Neural cell (in vitro differentiated cells): ENCODE data around the gene VOPP1. TPM values are rescaled to one million over a fixed set of nuclear protein-coding genes. Genes with fewer than 3 reads are reported as not detected.

Experiments used
- H2AFZ ChIP-seq: fragments of 200-600, 300-800 bp; sonication (generic), shearing (Covaris generic); 2 replicates; pipeline ENCODE4 v1.6.0; 2014; ENCODE audit warnings: low read depth, mild to moderate bottlenecking, antibody characterized with exemption, low read length, moderate library complexity
- H3F3A ChIP-seq: fragments of 200-600 bp; shearing (Covaris generic); 2 replicates; pipeline ENCODE4 v1.6.1; 2016; ENCODE audit warnings: mild to moderate bottlenecking, moderate library complexity, mixed read lengths, antibody characterized with exemption, low read length; ENCODE audit not compliant: insufficient read depth, poor library complexity, severe bottlenecking
- H3K27ac ChIP-seq: fragments of 200-600, 300-800 bp; sonication (generic), shearing (Covaris generic); 2 replicates; pipeline ENCODE4 v1.5.1; 2014; ENCODE audit warnings: mild to moderate bottlenecking, low read length, moderate library complexity
- H3K27me3 ChIP-seq: fragments of 300-800, 200-600 bp; sonication (generic), shearing (Covaris generic); 2 replicates; pipeline ENCODE4 v1.6.0; 2014; ENCODE audit warnings: mild to moderate bottlenecking, low read depth, low read length, moderate library complexity; ENCODE audit not compliant: insufficient read depth
- H3K36me3 ChIP-seq: fragments of 300-800, 200-600 bp; sonication (generic), shearing (Covaris generic); 2 replicates; pipeline ENCODE4 v1.5.1; 2014; ENCODE audit warnings: mild to moderate bottlenecking, antibody characterized with exemption, low read length, moderate library complexity; ENCODE audit not compliant: insufficient read depth
- H3K4me2 ChIP-seq: fragments of 300-800, 200-600 bp; sonication (generic), shearing (Covaris generic); 2 replicates; pipeline ENCODE4 v1.6.0; 2014; ENCODE audit warnings: mild to moderate bottlenecking, low read length
- H3K4me3 ChIP-seq: fragments of 300-800, 200-600 bp; sonication (generic), shearing (Covaris generic); 2 replicates; pipeline ENCODE4 v1.5.1; 2014; ENCODE audit warnings: mild to moderate bottlenecking, low read length, moderate library complexity
- H3K79me2 ChIP-seq: fragments of 200-600 bp; shearing (Covaris generic); replicated peaks from 2 replicates; pipeline ENCODE4 v1.6.0; 2014; ENCODE audit warnings: mild to moderate bottlenecking, low read length, moderate library complexity; ENCODE audit not compliant: insufficient read depth
- H3K9ac ChIP-seq: fragments of 300-800, 200-600 bp; sonication (generic), shearing (Covaris generic); 2 replicates; pipeline ENCODE4 v1.6.1; 2016; ENCODE audit warnings: mild to moderate bottlenecking, low read length, mixed read lengths
- H3K9me2 ChIP-seq: fragments of 200-600 bp; shearing (Covaris generic); 2 replicates; pipeline ENCODE4 v1.6.1; 2016; ENCODE audit warnings: mild to moderate bottlenecking, low read length, mixed read lengths; ENCODE audit not compliant: insufficient read depth
- H3K9me3 ChIP-seq: fragments of 200-600, 300-800 bp; sonication (generic), shearing (Covaris generic); 2 replicates; pipeline ENCODE4 v1.6.1; 2016; ENCODE audit warnings: mild to moderate bottlenecking, mixed run types, low read length, moderate library complexity, mixed read lengths
- H4K20me1 ChIP-seq: fragments of 200-600 bp; shearing (Covaris generic); 2 replicates; pipeline ENCODE4 v1.6.1; 2016; ENCODE audit warnings: mild to moderate bottlenecking, mixed run types; ENCODE audit not compliant: insufficient read depth
- CTCF ChIP-seq: fragments of 450-650 bp; IDR thresholded peaks from 2 replicates; pipeline ENCODE4 v1.5.1; 2014; ENCODE audit warnings: antibody characterized with exemption, mild to moderate bottlenecking, moderate library complexity; ENCODE audit not compliant: poor library complexity, severe bottlenecking
- EP300 ChIP-seq: fragments of 450-650 bp; conservative IDR thresholded peaks from 2 replicates; pipeline ENCODE4 v1.6.1; 2014; ENCODE audit warnings: antibody characterized with exemption, mild to moderate bottlenecking, moderate library complexity; ENCODE audit not compliant: poor library complexity, severe bottlenecking
- EZH2 ChIP-seq: fragments of 200-600, 300-800 bp; shearing (Covaris generic), sonication (generic); IDR thresholded peaks from 2 replicates; pipeline ENCODE4 v1.6.1; 2014; ENCODE audit warnings: antibody characterized with exemption, low read length, borderline replicate concordance, mild to moderate bottlenecking; ENCODE audit not compliant: insufficient read depth, poor library complexity, severe bottlenecking
- MXI1 ChIP-seq: fragments of 450-650 bp; conservative IDR thresholded peaks from 2 replicates; pipeline ENCODE4 v1.6.1; 2014; ENCODE audit warnings: antibody characterized with exemption, mild to moderate bottlenecking; ENCODE audit not compliant: poor library complexity, severe bottlenecking
- POLR2AphosphoS5 ChIP-seq: IDR thresholded peaks from 2 replicates; pipeline ENCODE4 v1.6.1; 2012
- RAD21 ChIP-seq: fragments of 450-650 bp; conservative IDR thresholded peaks from 2 replicates; pipeline ENCODE4 v1.6.1; 2014; ENCODE audit warnings: antibody characterized with exemption, mild to moderate bottlenecking, moderate library complexity
- REST ChIP-seq: IDR thresholded peaks from 2 replicates; pipeline ENCODE4 v1.6.1; 2012; ENCODE audit warnings: borderline replicate concordance
- SMC3 ChIP-seq: fragments of 450-650 bp; conservative IDR thresholded peaks from 2 replicates; pipeline ENCODE4 v1.6.1; 2014; ENCODE audit warnings: antibody characterized with exemption, mild to moderate bottlenecking, moderate library complexity; ENCODE audit not compliant: poor library complexity
- TAF1 ChIP-seq: IDR thresholded peaks from 2 replicates; pipeline ENCODE4 v1.6.1; 2012; ENCODE audit warnings: low read depth
- polyA plus RNA-seq: library from polyadenylated mRNA; depleted of rRNA; stranded (reverse); fragments of >200 nt; gene quantifications from 2 replicates; pipeline ENCODE4 v1.2.3, GENCODE V29; 2014

The VOPP1 gene
- polyA plus RNA-seq, 1 donor from 2014 or later: 85.8 TPM

- no peaks in the 10 kb centered on the region for H3K27me3 ChIP-seq
- H3K4me3 ChIP-seq: no peak overlapping the region
- TF ChIP-seq POLR2AphosphoS5 (no peak), REST (no peak)
- no peak overlapping the region for H3K27ac ChIP-seq
- no peak overlapping the region for H3K9ac ChIP-seq
- no peaks in the 10 kb centered on the region for H3K9me2 ChIP-seq
- H3K9me3 ChIP-seq: no peaks in the 10 kb centered on the region
- no peaks in the 10 kb centered on the region for H3K79me2 ChIP-seq
- H4K20me1 ChIP-seq: no peaks in the 10 kb centered on the region
- H3K4me2 ChIP-seq: no peak overlapping the region
- no peaks in the 10 kb centered on the region for H3K36me3 ChIP-seq
- H2AFZ ChIP-seq: no peak overlapping the region
- H3F3A ChIP-seq: no peaks in the 10 kb centered on the region
These were observed 18.4 kb upstream of the VOPP1 start for GRCh38 chr7:55590517-55591281.

DNA sequence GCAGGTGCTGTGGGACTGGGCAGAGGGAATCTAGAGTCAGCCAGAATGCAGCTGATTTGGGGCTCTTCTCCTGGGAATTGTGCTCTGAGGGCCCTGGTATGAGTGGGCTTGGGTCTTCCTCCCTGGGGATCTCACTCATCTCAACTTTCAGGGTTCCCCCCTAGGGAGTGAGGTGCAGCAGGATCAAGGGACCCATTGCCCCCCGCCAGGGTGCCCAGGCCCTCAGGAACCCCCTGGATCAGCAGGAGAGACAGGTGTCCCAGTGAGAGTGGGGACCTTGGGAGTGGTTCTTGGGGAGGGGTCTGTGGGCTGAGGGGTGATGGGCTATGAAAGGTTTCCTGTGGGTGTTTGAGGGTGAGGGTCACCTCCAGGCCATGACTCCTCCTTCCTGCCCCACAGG, 17.6 kb upstream of the VOPP1 start:
- no peaks in the 10 kb centered on the region for H3F3A ChIP-seq
- no peak overlapping the region for H3K4me3 ChIP-seq
- H3K9ac ChIP-seq: no peak overlapping the region
- H4K20me1 ChIP-seq: no peaks in the 10 kb centered on the region
- TF ChIP-seq MXI1 (no peak), TAF1 (no peak), CTCF (no peak), EZH2 (no peak), EP300 (no peak), RAD21 (no peak), SMC3 (no peak), REST (no peak), POLR2AphosphoS5 (no peak)
- H3K36me3 ChIP-seq: no peaks in the 10 kb centered on the region
- no peak overlapping the region for H3K4me2 ChIP-seq
- no peaks in the 10 kb centered on the region for H3K27me3 ChIP-seq
- H3K79me2 ChIP-seq: no peaks in the 10 kb centered on the region
- H3K9me2 ChIP-seq: no peaks in the 10 kb centered on the region
- H2AFZ ChIP-seq: no peak overlapping the region
- H3K27ac ChIP-seq: no peak overlapping the region
- no peaks in the 10 kb centered on the region for H3K9me3 ChIP-seq
